ENCODE data around the gene SMIM10L1.

DNA sequence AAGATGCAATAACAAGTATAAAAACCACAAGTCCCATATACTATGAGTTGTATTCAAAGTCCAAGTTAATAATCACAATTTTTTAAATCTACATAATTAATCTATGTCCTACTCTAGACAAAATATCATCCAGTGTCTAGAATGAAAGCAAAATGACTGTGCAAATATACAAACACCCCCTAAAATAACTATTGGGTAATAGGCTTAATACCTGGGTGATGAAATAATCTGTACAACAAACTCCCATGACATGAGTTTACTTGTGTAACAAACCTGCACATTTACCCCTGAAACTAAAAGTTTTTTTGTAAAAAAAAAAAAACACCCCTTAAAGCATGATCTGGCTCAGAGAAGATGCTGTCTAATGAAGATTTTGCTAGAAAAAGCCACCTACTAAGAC, 11.5 kb downstream of the SMIM10L1 start:
- TF ChIP-seq, protein P1, sequence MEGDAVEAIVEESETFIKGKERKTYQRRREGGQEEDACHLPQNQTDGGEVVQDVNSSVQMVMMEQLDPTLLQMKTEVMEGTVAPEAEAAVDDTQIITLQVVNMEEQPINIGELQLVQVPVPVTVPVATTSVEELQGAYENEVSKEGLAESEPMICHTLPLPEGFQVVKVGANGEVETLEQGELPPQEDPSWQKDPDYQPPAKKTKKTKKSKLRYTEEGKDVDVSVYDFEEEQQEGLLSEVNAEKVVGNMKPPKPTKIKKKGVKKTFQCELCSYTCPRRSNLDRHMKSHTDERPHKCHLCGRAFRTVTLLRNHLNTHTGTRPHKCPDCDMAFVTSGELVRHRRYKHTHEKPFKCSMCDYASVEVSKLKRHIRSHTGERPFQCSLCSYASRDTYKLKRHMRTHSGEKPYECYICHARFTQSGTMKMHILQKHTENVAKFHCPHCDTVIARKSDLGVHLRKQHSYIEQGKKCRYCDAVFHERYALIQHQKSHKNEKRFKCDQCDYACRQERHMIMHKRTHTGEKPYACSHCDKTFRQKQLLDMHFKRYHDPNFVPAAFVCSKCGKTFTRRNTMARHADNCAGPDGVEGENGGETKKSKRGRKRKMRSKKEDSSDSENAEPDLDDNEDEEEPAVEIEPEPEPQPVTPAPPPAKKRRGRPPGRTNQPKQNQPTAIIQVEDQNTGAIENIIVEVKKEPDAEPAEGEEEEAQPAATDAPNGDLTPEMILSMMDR (IDR thresholded peaks at IDR 0.05): no peak
- no peak for TF ChIP-seq POLR2A (IDR thresholded peaks at IDR 0.05)
- no peak for TF ChIP-seq POLR2AphosphoS5 (IDR thresholded peaks at IDR 0.05)
